HG02610 (cell line): ENCODE results near the gene SNX9.

ENCODE experiments used
- ATAC-seq: cut with Tn5 transposase; IDR thresholded peaks from one replicate; pipeline ENCODE4 v1.9.1; 2021; ENCODE audit warnings: mild to moderate bottlenecking, moderate library complexity; ENCODE audit not compliant: unreplicated experiment

The SNX9 gene

GRCh38 chr6:157989541-157990289 is 166.7 kb downstream of the SNX9 start:
- ATAC-seq = no peak

- ATAC-seq = peak; percentile 84
Measured at GRCh38 chr6:157990321-157991066, 167.4 kb downstream of the SNX9 start.

DNA sequence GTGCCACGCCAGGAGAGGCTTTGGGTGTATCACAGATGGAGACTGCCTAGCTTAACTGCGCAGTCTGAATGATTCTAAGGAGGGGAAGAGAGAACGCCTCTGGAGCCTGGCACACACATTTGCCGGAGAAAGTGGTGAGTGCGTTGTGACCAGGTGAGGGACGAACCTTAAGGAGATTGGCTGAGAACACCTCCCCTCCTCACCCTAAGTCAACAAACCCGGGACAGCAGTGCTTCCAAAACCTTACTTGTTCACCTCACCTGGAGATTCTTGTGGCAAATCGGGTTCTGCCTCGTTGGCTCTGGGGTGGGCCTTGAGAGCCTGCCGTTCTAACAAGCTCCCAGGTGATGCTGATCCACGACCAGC is 168.0 kb downstream of the SNX9 start:
- ATAC-seq = no peak

DNA sequence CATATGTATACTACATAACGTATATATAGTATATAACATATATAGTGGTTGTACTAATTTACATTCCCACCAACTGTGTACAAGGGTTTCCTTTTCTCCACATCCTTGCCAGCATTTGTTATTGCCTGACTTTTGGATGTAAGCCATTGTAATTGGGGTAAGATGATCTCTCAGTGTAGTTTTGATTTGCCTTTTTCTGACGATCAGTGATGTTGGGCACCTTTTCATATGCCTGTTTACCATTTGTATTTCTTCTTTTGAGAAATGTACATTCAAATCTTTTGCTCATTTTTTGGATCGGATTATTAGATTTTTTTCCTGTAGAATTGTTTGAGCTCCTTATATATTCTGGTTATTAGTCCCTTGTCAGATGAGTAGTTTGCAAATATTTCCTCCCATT is 170.0 kb downstream of the SNX9 start:
- no peak for ATAC-seq

GRCh38 chr6:157994125-157994795 is 171.2 kb downstream of the SNX9 start:
- no peak for ATAC-seq
